Activated CD4-positive, alpha-beta T cell treated with anti-CD3 and anti-CD28 coated beads for 36 hours (primary cell): ENCODE results near the gene MEG3. TPM values are rescaled to one million over a fixed set of nuclear protein-coding genes. Genes with fewer than 3 reads are reported as not detected.

Experiments used
- ATAC-seq: fragments of 200-7000 bp; cut with Tn5 transposase; one replicate; pipeline ENCODE4 v1.10.0; 2021; ENCODE audit warnings: mild to moderate bottlenecking, moderate library complexity
- CTCF ChIA-PET: fragments of 350-600 bp; sonication (Branson Sonifier 250); formaldehyde crosslinking; loops from one replicate; lab custom pipeline; 2021; ENCODE audit warnings: antibody characterized with exemption; lab: Charles Lee
- POLR2A ChIA-PET: fragments of 350-600 bp; sonication (Branson Sonifier 250); formaldehyde crosslinking; loops from one replicate; lab custom pipeline; 2021; ENCODE audit warnings: antibody characterized with exemption, inconsistent platforms; lab: Charles Lee
- DNase-seq: peaks from one replicate; pipeline ENCODE4 v3.0.0-alpha.2; 2020
- H3K27ac Mint-ChIP-seq: one replicate; pipeline ENCODE4 v1.8.0; 2021; ENCODE audit warnings: mixed read lengths
- H3K27me3 Mint-ChIP-seq: one replicate; pipeline ENCODE4 v1.8.0; 2021; ENCODE audit warnings: mixed read lengths
- H3K36me3 Mint-ChIP-seq: one replicate; pipeline ENCODE4 v1.8.0; 2021; ENCODE audit warnings: low read depth, mixed read lengths
- H3K4me1 Mint-ChIP-seq: one replicate; pipeline ENCODE4 v1.8.0; 2021; ENCODE audit warnings: mixed read lengths
- H3K4me3 Mint-ChIP-seq: one replicate; pipeline ENCODE4 v1.8.0; 2021; ENCODE audit warnings: mild to moderate bottlenecking, moderate library complexity, mixed read lengths
- H3K9me3 Mint-ChIP-seq: one replicate; pipeline ENCODE4 v1.8.0; 2021; ENCODE audit warnings: low read depth, mixed read lengths
- intact Hi-C, 2 experiments: fragments of 100-400 bp; cut with DNase I in 1 of 2; cut with micrococcal nuclease in 1 of 2; formaldehyde crosslinking; loops; one replicate each; pipeline versions ENCODE4 v1.14.2 to v1.15.1; 2022 to 2024; cut with DNase I, micrococcal nuclease
- total RNA-seq, 2 experiments: library from RNA; stranded (reverse); gene quantifications; one replicate each; pipeline ENCODE4 v1.2.3, GENCODE V29; 2021

The MEG3 gene
- total RNA-seq, 2 experiments from 2014 or later, result not detected

GRCh38 chr14:100782516-100783320, 43.2 kb upstream of the MEG3 start:
- DNase-seq (no peak), ATAC-seq (no peak)
- intact Hi-C loops, result no loop called here
- Mint-ChIP-seq H3K9me3 (no peaks in the 10 kb centered on the region), H3K27me3 (no peaks in the 10 kb centered on the region), H3K27ac (no peak overlapping the region), H3K4me1 (no peaks in the 10 kb centered on the region), H3K4me3 (no peak overlapping the region), H3K36me3 (no peaks in the 10 kb centered on the region)
- POLR2A ChIA-PET, result no interaction called here
- CTCF ChIA-PET, result no interaction called here

- ATAC-seq (no peak), DNase-seq (no peak)
- CTCF ChIA-PET, result no interaction called here
- intact Hi-C loops, result no loop called here
- H3K4me1 Mint-ChIP-seq, result no peaks in the 10 kb centered on the region
- peaks cover 2% of the 10 kb centered on the region for H3K27me3 Mint-ChIP-seq
- no peak overlapping the region for H3K4me3 Mint-ChIP-seq
- POLR2A ChIA-PET, result no interaction called here
- H3K9me3 Mint-ChIP-seq, result no peaks in the 10 kb centered on the region
- H3K36me3 Mint-ChIP-seq, result no peaks in the 10 kb centered on the region
- H3K27ac Mint-ChIP-seq, result no peak overlapping the region
Measured at GRCh38 chr14:100783630-100784370, 42.1 kb upstream of the MEG3 start.

GRCh38 chr14:100784523-100785337, 41.2 kb upstream of the MEG3 start:
- CTCF ChIA-PET, result no interaction called here
- intact Hi-C loops, result no loop called here
- H3K4me1 Mint-ChIP-seq, result no peaks in the 10 kb centered on the region

GRCh38 chr14:100785338-100785615, 40.6 kb upstream of the MEG3 start:
- no peaks in the 10 kb centered on the region for H3K9me3 Mint-ChIP-seq
- no peak for DNase-seq
- ChIA-PET POLR2A (no interaction called here), CTCF (no interaction called here)
- H3K36me3 Mint-ChIP-seq, result no peaks in the 10 kb centered on the region
- intact Hi-C loops, result no loop called here
- no peak for ATAC-seq
- no peaks in the 10 kb centered on the region for H3K4me1 Mint-ChIP-seq
- no peak overlapping the region for H3K4me3 Mint-ChIP-seq
- H3K27me3 Mint-ChIP-seq, result peaks cover 2% of the 10 kb centered on the region
- no peak overlapping the region for H3K27ac Mint-ChIP-seq

More at GRCh38 chr14:100784523-100785337, 41.2 kb upstream of the MEG3 start:
- DNase-seq, result no peak
- no peak overlapping the region for H3K4me3 Mint-ChIP-seq
- ATAC-seq, result no peak
- peaks cover 2% of the 10 kb centered on the region for H3K27me3 Mint-ChIP-seq
- H3K27ac Mint-ChIP-seq, result no peak overlapping the region
- POLR2A ChIA-PET, result no interaction called here
- no peaks in the 10 kb centered on the region for H3K36me3 Mint-ChIP-seq
- H3K9me3 Mint-ChIP-seq, result no peaks in the 10 kb centered on the region

- no peaks in the 10 kb centered on the region for H3K36me3 Mint-ChIP-seq
- DNase-seq (no peak), ATAC-seq (no peak)
- CTCF ChIA-PET, result interaction anchor here (0.5 kb wide), 1 partner anchor 883 kb away, joined by 3 read pairs; no protein-coding TSS in a partner anchor
- no peaks in the 10 kb centered on the region for H3K9me3 Mint-ChIP-seq
- POLR2A ChIA-PET, result no interaction called here
- intact Hi-C loops, result no loop called here
- H3K4me3 Mint-ChIP-seq, result no peak overlapping the region
- no peak overlapping the region for H3K27ac Mint-ChIP-seq
- H3K4me1 Mint-ChIP-seq, result no peaks in the 10 kb centered on the region
- H3K27me3 Mint-ChIP-seq, result peaks cover 2% of the 10 kb centered on the region
Measured at GRCh38 chr14:100785626-100786025, 40.3 kb upstream of the MEG3 start.

- ChIA-PET POLR2A (no interaction called here), CTCF (interaction anchor here (0.5 kb wide), 1 partner anchor 883 kb away, joined by 3 read pairs; no protein-coding TSS in a partner anchor)
- no peak overlapping the region for H3K27ac Mint-ChIP-seq
- no peak overlapping the region for H3K4me3 Mint-ChIP-seq
- DNase-seq, result no peak
- ATAC-seq, result no peak
- H3K36me3 Mint-ChIP-seq, result no peaks in the 10 kb centered on the region
- H3K4me1 Mint-ChIP-seq, result no peaks in the 10 kb centered on the region
- intact Hi-C loops, result no loop called here
- H3K9me3 Mint-ChIP-seq, result no peaks in the 10 kb centered on the region
- peaks cover 3% of the 10 kb centered on the region for H3K27me3 Mint-ChIP-seq
Measured at GRCh38 chr14:100786131-100786530, 39.8 kb upstream of the MEG3 start.

- H3K4me1 Mint-ChIP-seq, result no peaks in the 10 kb centered on the region
- no peaks in the 10 kb centered on the region for H3K36me3 Mint-ChIP-seq
- CTCF ChIA-PET, result no interaction called here
- H3K27me3 Mint-ChIP-seq, result peaks cover 4% of the 10 kb centered on the region
- H3K4me3 Mint-ChIP-seq, result no peak overlapping the region
- POLR2A ChIA-PET, result no interaction called here
- DNase-seq (no peak), ATAC-seq (no peak)
- intact Hi-C loops, result no loop called here
- no peak overlapping the region for H3K27ac Mint-ChIP-seq
- no peaks in the 10 kb centered on the region for H3K9me3 Mint-ChIP-seq
Measured at GRCh38 chr14:100786576-100787219, 39.2 kb upstream of the MEG3 start.

GRCh38 chr14:100787659-100788058, 38.3 kb upstream of the MEG3 start:
- ATAC-seq (no peak), DNase-seq (no peak)
- Mint-ChIP-seq H3K36me3 (no peaks in the 10 kb centered on the region), H3K27ac (no peak overlapping the region), H3K9me3 (no peaks in the 10 kb centered on the region), H3K27me3 (peaks cover 7% of the 10 kb centered on the region), H3K4me1 (no peaks in the 10 kb centered on the region), H3K4me3 (no peak overlapping the region)
- intact Hi-C loops, result no loop called here
- POLR2A ChIA-PET, result no interaction called here
- CTCF ChIA-PET, result no interaction called here

- DNase-seq, result no peak
- POLR2A ChIA-PET, result no interaction called here
- Mint-ChIP-seq H3K4me3 (no peak overlapping the region), H3K4me1 (no peaks in the 10 kb centered on the region), H3K36me3 (no peaks in the 10 kb centered on the region), H3K27ac (no peak overlapping the region), H3K27me3 (peaks cover 7% of the 10 kb centered on the region), H3K9me3 (no peaks in the 10 kb centered on the region)
- CTCF ChIA-PET, result no interaction called here
- intact Hi-C loops, result no loop called here
- no peak for ATAC-seq
Measured at GRCh38 chr14:100788517-100788916, 37.4 kb upstream of the MEG3 start.

GRCh38 chr14:100788942-100789341, 37.0 kb upstream of the MEG3 start:
- peaks cover 7% of the 10 kb centered on the region for H3K27me3 Mint-ChIP-seq
- H3K4me3 Mint-ChIP-seq, result no peak overlapping the region
- H3K9me3 Mint-ChIP-seq, result no peaks in the 10 kb centered on the region
- no peak overlapping the region for H3K27ac Mint-ChIP-seq
- no peaks in the 10 kb centered on the region for H3K4me1 Mint-ChIP-seq
- POLR2A ChIA-PET, result no interaction called here
- H3K36me3 Mint-ChIP-seq, result no peaks in the 10 kb centered on the region
- CTCF ChIA-PET, result no interaction called here
- DNase-seq, result no peak
- no peak for ATAC-seq
- intact Hi-C loops, result no loop called here
